Caki2 (cell line): Measurements from ENCODE around the gene NUP93. TPM values are rescaled to one million over a fixed set of nuclear protein-coding genes. Genes with fewer than 3 reads are reported as not detected.
"Not testable (repeated sequence)": the region's sequence is repeated elsewhere in the genome, so short reads cannot be mapped to it uniquely, and the experiment has no call there.

Experiments used
- DNase-seq: peaks from one replicate; pipeline ENCODE4 v3.0.0-alpha.2; 2015; ENCODE audit warnings: low read depth
- in situ Hi-C: cut with HindIII; loops from 2 replicates; pipeline ENCODE4 v1.10.0; 2016; ENCODE audit warnings: low sequenced_read_pairs, low pct_unique_long_range_greater_than_20kb, mixed read lengths
- total RNA-seq: library from RNA; depleted of rRNA; stranded (reverse); fragments of >200 nt; shearing (Covaris generic); gene quantifications from 2 replicates; pipeline ENCODE4 v1.2.3, GENCODE V29; 2014; ENCODE audit warnings: low replicate concordance

NUP93 gene
- total RNA-seq, 1 experiment from 2014 or later = 46.4 TPM

DNA sequence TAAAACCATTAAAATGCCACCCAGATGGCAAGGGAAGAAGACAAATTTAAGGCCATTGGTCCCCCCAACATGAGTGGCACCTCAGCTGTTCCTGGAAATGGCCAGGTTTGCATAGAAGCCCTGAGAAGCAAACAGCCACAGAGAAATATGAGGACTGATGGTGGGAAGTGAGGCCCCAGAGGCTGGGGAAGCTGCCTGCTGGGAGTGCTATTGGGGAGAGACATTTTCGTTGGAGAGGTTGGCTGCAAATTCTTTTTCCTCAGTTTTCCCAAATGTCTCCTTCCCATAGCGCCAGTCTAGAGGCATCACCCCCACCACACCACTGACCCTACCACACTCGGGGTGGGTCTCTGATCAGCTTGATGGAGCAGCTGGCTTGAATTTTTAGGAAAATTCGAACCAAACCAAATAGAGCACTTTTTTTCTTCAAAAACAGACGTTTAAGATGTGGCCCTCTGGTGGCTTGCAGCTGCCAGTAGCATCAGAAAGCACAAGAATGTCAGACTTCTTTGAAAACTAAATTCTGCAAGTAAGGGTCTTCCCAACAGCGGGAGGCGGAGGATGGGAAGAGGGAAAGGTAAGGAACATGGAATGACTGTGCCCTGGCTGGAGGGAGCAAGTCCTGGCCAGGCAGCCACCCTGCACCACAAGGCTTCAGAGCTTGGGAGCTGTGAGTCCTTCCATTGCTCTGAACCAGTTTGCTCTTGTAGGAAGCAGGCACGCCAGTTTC is 121.9 kb downstream of the NUP93 start:
- no peak for DNase-seq
- in situ Hi-C loops = no loop called here

DNA sequence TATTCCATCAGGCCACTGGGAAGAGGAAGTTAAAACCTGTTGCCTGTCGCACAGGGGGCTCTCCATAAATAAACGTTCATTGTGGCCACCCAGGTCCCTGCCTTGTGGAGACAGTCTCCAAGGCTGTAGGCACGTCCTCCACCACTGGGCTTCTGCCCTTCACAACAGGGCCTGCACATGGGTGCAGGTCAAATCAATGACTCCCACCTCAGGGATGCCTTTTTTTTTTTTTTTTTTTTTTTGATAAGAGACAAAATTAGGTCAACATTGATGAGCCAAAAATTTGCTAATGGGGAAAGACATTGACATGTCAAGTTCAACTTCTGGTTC is 122.4 kb downstream of the NUP93 start:
- in situ Hi-C loops = no loop called here
- DNase-seq = no peak

GRCh38 chr16:56852968-56853367 is 123.0 kb downstream of the NUP93 start:
- in situ Hi-C loops = no loop called here

GRCh38 chr16:56855201-56855600 is 125.3 kb downstream of the NUP93 start:
- in situ Hi-C loops = no loop called here
- DNase-seq = no peak

More at GRCh38 chr16:56852968-56853367, 123.0 kb downstream of the NUP93 start:
- no peak for DNase-seq

GRCh38 chr16:56855946-56856345 is 126.0 kb downstream of the NUP93 start:
- in situ Hi-C loops = no loop called here
- DNase-seq = no peak

DNA sequence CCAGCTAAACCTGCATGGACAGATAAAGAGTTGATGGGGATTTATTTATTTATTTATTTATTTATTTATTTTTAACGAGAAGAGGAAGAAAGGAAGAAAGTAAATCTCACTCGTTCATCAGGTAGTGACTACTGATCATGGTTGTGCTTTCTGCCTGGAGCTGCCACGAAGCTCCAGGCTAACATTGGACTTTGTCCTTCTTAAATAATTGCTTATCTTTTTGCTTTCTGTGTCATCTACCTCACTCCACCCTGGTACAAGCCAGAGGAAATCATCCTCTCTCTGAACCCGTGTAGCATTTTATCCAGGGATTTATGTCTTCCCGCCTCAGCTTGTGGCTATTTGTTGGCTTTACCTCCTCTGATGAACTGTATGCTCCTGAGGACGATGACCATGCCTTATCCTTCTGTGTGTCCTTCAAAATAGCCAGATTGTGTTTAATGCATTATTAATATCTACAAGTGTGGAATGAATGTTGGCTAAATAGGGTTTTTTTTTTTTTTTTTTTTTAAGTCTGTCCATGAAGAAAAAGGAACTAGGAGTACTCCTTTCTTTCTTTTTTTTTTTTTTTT is 127.0 kb downstream of the NUP93 start:
- in situ Hi-C loops = no loop called here
- DNase-seq = no peak

DNA sequence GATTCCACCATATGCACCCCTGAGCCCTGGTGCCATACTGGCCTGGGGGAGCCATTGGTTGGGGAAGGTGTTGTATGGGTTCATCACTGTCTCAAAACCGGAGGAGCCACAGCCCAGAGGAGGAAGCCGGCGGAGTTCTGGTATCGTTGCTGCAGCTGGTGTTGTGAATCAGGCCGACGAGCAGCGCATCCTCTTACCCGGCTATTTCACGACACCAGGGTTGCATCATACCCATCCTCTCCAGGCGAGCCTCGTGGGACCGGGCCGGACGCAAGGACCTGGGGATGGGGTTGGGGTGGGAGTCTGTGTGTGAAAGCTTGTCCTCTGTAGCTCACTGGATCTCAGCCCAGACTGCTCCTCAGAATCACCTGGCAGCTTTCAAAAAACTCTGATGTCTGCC is 128.4 kb downstream of the NUP93 start:
- in situ Hi-C loops = no loop called here
- DNase-seq = no peak

- in situ Hi-C loops = no loop called here
- DNase-seq = no peak
Measured at GRCh38 chr16:56859636-56860035, 129.7 kb downstream of the NUP93 start.

GRCh38 chr16:56860226-56861020 is 130.5 kb downstream of the NUP93 start:
- no peak for DNase-seq
- in situ Hi-C loops = no loop called here

- DNase-seq = peak; percentile 27
- in situ Hi-C loops = no loop called here
Measured at GRCh38 chr16:56861092-56861610, 131.2 kb downstream of the NUP93 start.

DNA sequence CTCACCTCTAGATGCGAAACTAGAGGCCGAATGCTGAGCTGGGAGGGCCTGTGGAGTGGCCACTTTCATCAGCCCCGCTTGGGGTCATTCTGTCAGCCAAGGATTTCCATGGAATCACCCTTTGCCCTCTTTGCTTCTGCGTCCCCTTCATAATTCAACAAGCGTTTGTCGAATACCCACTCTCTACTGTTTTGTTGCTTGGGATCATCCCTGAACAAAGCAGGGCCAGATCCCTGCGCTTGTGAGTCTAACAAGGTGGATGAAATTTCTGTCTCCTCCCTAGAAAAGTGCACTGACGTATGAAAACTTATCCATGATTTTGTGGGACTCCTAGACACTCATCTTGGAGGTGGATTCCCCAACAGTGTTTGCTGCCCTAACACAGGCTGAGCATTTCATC is 131.8 kb downstream of the NUP93 start:
- DNase-seq = no peak
- in situ Hi-C loops = no loop called here

- in situ Hi-C loops = no loop called here
- no peak for DNase-seq
Measured at GRCh38 chr16:56862776-56863175, 132.8 kb downstream of the NUP93 start.

DNA sequence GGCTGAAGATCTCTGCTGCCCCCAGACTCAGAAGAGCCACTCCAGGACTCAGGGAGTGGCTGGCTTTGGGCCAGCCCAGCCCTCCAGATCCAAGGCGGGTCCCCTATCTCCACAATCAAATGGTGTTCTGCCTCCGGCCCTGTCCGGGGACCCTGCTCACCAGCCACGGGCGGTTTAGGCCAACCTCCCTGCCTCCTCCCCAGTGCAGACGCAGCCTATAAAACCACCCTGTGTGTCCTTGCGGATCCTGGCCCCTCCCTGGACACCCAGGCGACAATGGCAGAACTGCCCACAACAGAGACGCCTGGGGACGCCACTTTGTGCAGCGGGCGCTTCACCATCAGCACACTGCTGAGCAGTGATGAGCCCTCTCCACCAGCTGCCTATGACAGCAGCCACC is 135.0 kb downstream of the NUP93 start, which contains the start of gene SLC12A3:
Gene SLC12A3, plus strand, starts transcription at position 248 of the 400 bp plus-strand sequence. Its CDS starts 29 bp downstream, at position 277.
- DNase-seq = no peak
- in situ Hi-C loops = no loop called here

GRCh38 chr16:56865394-56866062 is 135.6 kb downstream of the NUP93 start:
- DNase-seq = no peak
- in situ Hi-C loops = no loop called here

GRCh38 chr16:56866955-56867830 is 137.3 kb downstream of the NUP93 start:
- in situ Hi-C loops = no loop called here
- peak; percentile 35 for DNase-seq

- DNase-seq = no peak
- in situ Hi-C loops = no loop called here
Measured at GRCh38 chr16:56868175-56868574, 138.2 kb downstream of the NUP93 start.

DNA sequence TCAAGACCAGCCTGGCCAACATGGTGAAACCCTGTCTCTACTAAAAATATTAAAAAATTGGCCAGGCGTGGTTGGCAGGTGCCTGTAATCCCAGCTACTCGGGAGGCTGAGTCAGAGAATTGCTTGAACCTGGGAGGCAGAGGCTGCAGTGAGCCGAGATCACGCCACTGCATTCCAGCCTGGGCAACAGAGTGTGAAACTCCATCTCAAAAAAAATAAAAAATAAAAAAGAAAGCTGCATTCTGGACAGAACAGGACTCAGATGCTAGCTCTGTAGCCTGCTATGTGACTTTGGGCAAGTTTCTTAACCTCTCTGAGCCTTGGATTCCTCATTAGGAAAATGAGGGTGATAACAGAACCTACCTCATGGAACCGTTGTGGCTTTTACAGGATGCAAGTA is 138.8 kb downstream of the NUP93 start:
- DNase-seq = peak; percentile 50
- in situ Hi-C loops = not testable (repeated sequence)
